Liver (tissue), 9 donors: ENCODE measurements around the gene USP14. TPM values are rescaled to one million over a fixed set of nuclear protein-coding genes. Genes with fewer than 3 reads are reported as not detected.
A peak's percentile ranks its signal among the peaks of the same experiment; 100 is the strongest.
"Not testable (repeated sequence)": the region's sequence is repeated elsewhere in the genome, so short reads cannot be mapped to it uniquely, and the experiment has no call there.

Experiments
- DNase-seq: peaks from one replicate; pipeline ENCODE4 v3.0.0-alpha.2; 2017; ENCODE audit warnings: low spot score
- H3K27ac ChIP-seq, 2 donors: one replicate each; pipeline ENCODE4 v1.7.0; 2013; ENCODE audit warnings: inconsistent platforms in 2 of 2, low read length in 2 of 2, control low read depth in 1 of 2, low read depth in 1 of 2, mild to moderate bottlenecking in 1 of 2
- H3K27me3 ChIP-seq, 4 donors: one replicate each; pipeline versions ENCODE4 v1.6.1 to v1.7.0; 2013; ENCODE audit warnings: low read length in 3 of 4, inconsistent platforms in 1 of 4, mild to moderate bottlenecking in 1 of 4, moderate library complexity in 1 of 4; ENCODE audit not compliant: control insufficient read depth in 4 of 4, insufficient read depth in 4 of 4
- H3K36me3 ChIP-seq, 4 donors: one replicate each; pipeline versions ENCODE4 v1.6.1 to v1.7.0; 2013; ENCODE audit warnings: low read length in 3 of 4, mild to moderate bottlenecking in 3 of 4, low read depth in 1 of 4, moderate library complexity in 1 of 4; ENCODE audit not compliant: control insufficient read depth in 4 of 4, insufficient read depth in 3 of 4
- H3K4me1 ChIP-seq, 4 donors: one replicate each; pipeline versions ENCODE4 v1.6.1 to v1.7.0; 2013; ENCODE audit warnings: low read length in 3 of 4, mild to moderate bottlenecking in 3 of 4, moderate library complexity in 1 of 4; ENCODE audit not compliant: control insufficient read depth in 4 of 4, insufficient read depth in 4 of 4
- H3K4me3 ChIP-seq, 3 donors: one replicate each; pipeline versions ENCODE4 v1.6.1 to v1.7.0; 2013; ENCODE audit warnings: low read length in 3 of 3, control low read depth in 1 of 3, low read depth in 1 of 3, mild to moderate bottlenecking in 1 of 3
- H3K9ac ChIP-seq, 2 donors: one replicate each; pipeline ENCODE4 v1.7.0; 2013; ENCODE audit warnings: low read length in 2 of 2, mild to moderate bottlenecking in 2 of 2, moderate library complexity in 2 of 2, control low read depth in 1 of 2, low read depth in 1 of 2
- H3K9me3 ChIP-seq, 4 donors: one replicate each; pipeline versions ENCODE4 v1.6.1 to v1.7.0; 2013; ENCODE audit warnings: low read length in 3 of 4; ENCODE audit not compliant: control insufficient read depth in 4 of 4
- ATF3 ChIP-seq: IDR thresholded peaks from 2 replicates; pipeline ENCODE4 v1.6.1; 2016; ENCODE audit warnings: antibody characterized with exemption
- CTCF ChIP-seq: fragments of 150-350 bp; IDR thresholded peaks from 2 replicates; pipeline ENCODE4 v1.5.1; 2017; ENCODE audit warnings: improper control_type of control experiment, low read depth, low read length; ENCODE audit not compliant: missing input control
- EGR1 ChIP-seq, 2 donors: IDR thresholded peaks; 2 replicates each; pipeline ENCODE4 v1.6.1; 2016 to 2018; ENCODE audit warnings: antibody characterized with exemption in 2 of 2, low read depth in 2 of 2
- FOXA2 ChIP-seq: IDR thresholded peaks from 2 replicates; pipeline ENCODE4 v1.6.1; 2016; ENCODE audit warnings: antibody characterized with exemption
- GABPA ChIP-seq, 2 donors: IDR thresholded peaks in 1 of 2; conservative IDR thresholded peaks in 1 of 2; 2 replicates each; pipeline ENCODE4 v1.6.1; 2016; ENCODE audit warnings: antibody characterized with exemption in 2 of 2, mild to moderate bottlenecking in 1 of 2, moderate library complexity in 1 of 2
- HNF4A ChIP-seq, 2 donors: conservative IDR thresholded peaks; 2 replicates each; pipeline ENCODE4 v1.6.1; 2016; ENCODE audit warnings: antibody characterized with exemption in 2 of 2, mild to moderate bottlenecking in 2 of 2
- JUND ChIP-seq, 2 donors: IDR thresholded peaks; 2 replicates each; pipeline ENCODE4 v1.6.1; 2016; ENCODE audit warnings: antibody characterized with exemption in 2 of 2
- MAX ChIP-seq: IDR thresholded peaks from 2 replicates; pipeline ENCODE4 v1.6.1; 2016; ENCODE audit warnings: antibody characterized with exemption
- NR2F2 ChIP-seq: IDR thresholded peaks from 2 replicates; pipeline ENCODE4 v1.6.1; 2016; ENCODE audit warnings: antibody characterized with exemption
- RAD21 ChIP-seq, 2 donors: IDR thresholded peaks; 2 replicates each; pipeline ENCODE4 v1.6.1; 2016; ENCODE audit warnings: antibody characterized with exemption in 2 of 2, mild to moderate bottlenecking in 2 of 2
- RXRA ChIP-seq, 2 donors: IDR thresholded peaks; 2 replicates each; pipeline ENCODE4 v1.6.1; 2017 to 2018; ENCODE audit warnings: antibody characterized with exemption in 2 of 2, mild to moderate bottlenecking in 1 of 2
- SP1 ChIP-seq: IDR thresholded peaks from 2 replicates; pipeline ENCODE4 v1.6.1; 2018; ENCODE audit warnings: antibody characterized with exemption, mild to moderate bottlenecking
- TAF1 ChIP-seq: conservative IDR thresholded peaks from 2 replicates; pipeline ENCODE4 v1.6.1; 2016; ENCODE audit warnings: antibody characterized with exemption, mild to moderate bottlenecking
- YY1 ChIP-seq: IDR thresholded peaks from 2 replicates; pipeline ENCODE4 v1.6.1; 2016; ENCODE audit warnings: antibody characterized with exemption, mild to moderate bottlenecking
- WGBS: extraction: QIAGEN DNeasy Blood & Tissue Kit; methylation state at CpG from one replicate; pipeline ENCODE4 v1.1.7; 2013; 5-methylcytosine and 5-hydroxymethylcytosine counted together
- polyA plus RNA-seq, 2 donors: library from polyadenylated mRNA; stranded (reverse) in 1 of 2; unstranded in 1 of 2; fragments of 200-250 nt in 1 of 2; fragments of >200 nt in 1 of 2; fragmentation: Nextera tagmentation in 1 of 2; extraction: Ambion mirVana in 1 of 2; gene quantifications; one replicate each; pipeline versions ENCODE4 v1.2.1 to v1.2.3, GENCODE V29; 2013 to 2015
- total RNA-seq, 2 donors: library from RNA; depleted of rRNA; stranded (reverse); fragments of >200 nt; gene quantifications; one replicate each; pipeline ENCODE4 v1.2.3, GENCODE V29; 2014
- TF ChIP-seq, protein P1 (sequence below): IDR thresholded peaks from 2 replicates; pipeline ENCODE4 v1.6.1; 2016; ENCODE audit warnings: antibody characterized with exemption
- TF ChIP-seq, protein P2 (sequence below): IDR thresholded peaks from 2 replicates; pipeline ENCODE4 v1.6.1; 2016; ENCODE audit warnings: antibody characterized with exemption, mild to moderate bottlenecking
- donor health status: healthy.
- donor health status: healthy.
- donor health status: healthy.
- donor health status: healthy.
- donor health status: healthy.

The USP14 gene
- total RNA-seq (10 to 100 TPM; 20.9 to 28.3 TPM), polyA plus RNA-seq (10 to 100 TPM; 16.2 to 20.6 TPM)

GRCh38 chr18:158128-159036 lies at the start of gene USP14:
USP14 (plus strand) TSS chr18:158557; CDS start chr18:158699, 142 bp downstream.
- no peaks in the 10 kb centered on the region for H3K27me3 ChIP-seq
- no peaks in the 10 kb centered on the region for H3K36me3 ChIP-seq
- peak within 1 kb of the TSS; percentile 62 to 66 for H3K27ac ChIP-seq
- 2% methylated on average over 89 of the region's 89 CpGs for WGBS
- H3K9ac ChIP-seq = peak within 1 kb of the TSS; percentile 56 to 94
- no peaks in the 10 kb centered on the region for H3K9me3 ChIP-seq
- H3K4me1 ChIP-seq = peaks cover 5 to 20% (median 9%) of the 10 kb centered on the region in 4 donors
- no peak for TF ChIP-seq EGR1 (IDR thresholded peaks at IDR 0.05; ENCODE audit: low read depth in 2 of 2)
- TF ChIP-seq RAD21 (IDR thresholded peaks at IDR 0.05) = no peak
- TF ChIP-seq JUND (IDR thresholded peaks at IDR 0.05) = no peak
- TF ChIP-seq, protein P1, sequence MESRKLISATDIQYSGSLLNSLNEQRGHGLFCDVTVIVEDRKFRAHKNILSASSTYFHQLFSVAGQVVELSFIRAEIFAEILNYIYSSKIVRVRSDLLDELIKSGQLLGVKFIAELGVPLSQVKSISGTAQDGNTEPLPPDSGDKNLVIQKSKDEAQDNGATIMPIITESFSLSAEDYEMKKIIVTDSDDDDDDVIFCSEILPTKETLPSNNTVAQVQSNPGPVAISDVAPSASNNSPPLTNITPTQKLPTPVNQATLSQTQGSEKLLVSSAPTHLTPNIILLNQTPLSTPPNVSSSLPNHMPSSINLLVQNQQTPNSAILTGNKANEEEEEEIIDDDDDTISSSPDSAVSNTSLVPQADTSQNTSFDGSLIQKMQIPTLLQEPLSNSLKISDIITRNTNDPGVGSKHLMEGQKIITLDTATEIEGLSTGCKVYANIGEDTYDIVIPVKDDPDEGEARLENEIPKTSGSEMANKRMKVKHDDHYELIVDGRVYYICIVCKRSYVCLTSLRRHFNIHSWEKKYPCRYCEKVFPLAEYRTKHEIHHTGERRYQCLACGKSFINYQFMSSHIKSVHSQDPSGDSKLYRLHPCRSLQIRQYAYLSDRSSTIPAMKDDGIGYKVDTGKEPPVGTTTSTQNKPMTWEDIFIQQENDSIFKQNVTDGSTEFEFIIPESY = no peak
- TF ChIP-seq FOXA2 = no peak
- TF ChIP-seq YY1 = no peak
- no peak for TF ChIP-seq HNF4A (conservative IDR thresholded peaks at IDR 0.05)
- TF ChIP-seq ATF3 = no peak
- no peak for TF ChIP-seq GABPA (IDR thresholded peaks at IDR 0.05 in 1 of 2, conservative IDR thresholded peaks at IDR 0.05 in 1 of 2)
- TF ChIP-seq MAX = peak; percentile 47
- TF ChIP-seq NR2F2 = no peak
- no peak for TF ChIP-seq TAF1
- TF ChIP-seq, protein P2, sequence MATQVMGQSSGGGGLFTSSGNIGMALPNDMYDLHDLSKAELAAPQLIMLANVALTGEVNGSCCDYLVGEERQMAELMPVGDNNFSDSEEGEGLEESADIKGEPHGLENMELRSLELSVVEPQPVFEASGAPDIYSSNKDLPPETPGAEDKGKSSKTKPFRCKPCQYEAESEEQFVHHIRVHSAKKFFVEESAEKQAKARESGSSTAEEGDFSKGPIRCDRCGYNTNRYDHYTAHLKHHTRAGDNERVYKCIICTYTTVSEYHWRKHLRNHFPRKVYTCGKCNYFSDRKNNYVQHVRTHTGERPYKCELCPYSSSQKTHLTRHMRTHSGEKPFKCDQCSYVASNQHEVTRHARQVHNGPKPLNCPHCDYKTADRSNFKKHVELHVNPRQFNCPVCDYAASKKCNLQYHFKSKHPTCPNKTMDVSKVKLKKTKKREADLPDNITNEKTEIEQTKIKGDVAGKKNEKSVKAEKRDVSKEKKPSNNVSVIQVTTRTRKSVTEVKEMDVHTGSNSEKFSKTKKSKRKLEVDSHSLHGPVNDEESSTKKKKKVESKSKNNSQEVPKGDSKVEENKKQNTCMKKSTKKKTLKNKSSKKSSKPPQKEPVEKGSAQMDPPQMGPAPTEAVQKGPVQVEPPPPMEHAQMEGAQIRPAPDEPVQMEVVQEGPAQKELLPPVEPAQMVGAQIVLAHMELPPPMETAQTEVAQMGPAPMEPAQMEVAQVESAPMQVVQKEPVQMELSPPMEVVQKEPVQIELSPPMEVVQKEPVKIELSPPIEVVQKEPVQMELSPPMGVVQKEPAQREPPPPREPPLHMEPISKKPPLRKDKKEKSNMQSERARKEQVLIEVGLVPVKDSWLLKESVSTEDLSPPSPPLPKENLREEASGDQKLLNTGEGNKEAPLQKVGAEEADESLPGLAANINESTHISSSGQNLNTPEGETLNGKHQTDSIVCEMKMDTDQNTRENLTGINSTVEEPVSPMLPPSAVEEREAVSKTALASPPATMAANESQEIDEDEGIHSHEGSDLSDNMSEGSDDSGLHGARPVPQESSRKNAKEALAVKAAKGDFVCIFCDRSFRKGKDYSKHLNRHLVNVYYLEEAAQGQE = no peak
- TF ChIP-seq CTCF = no peak
- no peak for TF ChIP-seq RXRA (IDR thresholded peaks at IDR 0.05)
- peak; percentile 46 for TF ChIP-seq SP1
- peak within 1 kb of the TSS; percentile 75 to 96 (median 87) for H3K4me3 ChIP-seq
- DNase-seq = peak; percentile 96

- not testable (repeated sequence) for H3K27ac ChIP-seq, H3K36me3 ChIP-seq, H3K4me3 ChIP-seq, H3K4me1 ChIP-seq, H3K9ac ChIP-seq, H3K27me3 ChIP-seq, H3K9me3 ChIP-seq, DNase-seq
- no CpG with 5 or more reads among the region's 3 CpGs for WGBS
These were observed 49.7 kb upstream of the USP14 start for GRCh38 chr18:108665-109063.
